ENCODE data around the gene LGALS3.

- no peak for TF ChIP-seq CTCF (IDR thresholded peaks at IDR 0.05)
- no peak for TF ChIP-seq ZFX (IDR thresholded peaks at IDR 0.05; ENCODE audit: borderline replicate concordance)
Observed at GRCh38 chr14:55191203-55192053, 62.4 kb downstream of the LGALS3 start, which contains the start of gene DLGAP5.
